Kasumi-1 (cell line): ENCODE measurements around the gene E2F4.

Experiments
- DNase-seq, 2 experiments: peaks; one replicate each; lab custom pipeline; 2025; lab: John Stamatoyannopoulos, UW

E2F4 gene

GRCh38 chr16:67190448-67191399 is 1.2 kb upstream of the E2F4 start:
- no peak for DNase-seq

DNA sequence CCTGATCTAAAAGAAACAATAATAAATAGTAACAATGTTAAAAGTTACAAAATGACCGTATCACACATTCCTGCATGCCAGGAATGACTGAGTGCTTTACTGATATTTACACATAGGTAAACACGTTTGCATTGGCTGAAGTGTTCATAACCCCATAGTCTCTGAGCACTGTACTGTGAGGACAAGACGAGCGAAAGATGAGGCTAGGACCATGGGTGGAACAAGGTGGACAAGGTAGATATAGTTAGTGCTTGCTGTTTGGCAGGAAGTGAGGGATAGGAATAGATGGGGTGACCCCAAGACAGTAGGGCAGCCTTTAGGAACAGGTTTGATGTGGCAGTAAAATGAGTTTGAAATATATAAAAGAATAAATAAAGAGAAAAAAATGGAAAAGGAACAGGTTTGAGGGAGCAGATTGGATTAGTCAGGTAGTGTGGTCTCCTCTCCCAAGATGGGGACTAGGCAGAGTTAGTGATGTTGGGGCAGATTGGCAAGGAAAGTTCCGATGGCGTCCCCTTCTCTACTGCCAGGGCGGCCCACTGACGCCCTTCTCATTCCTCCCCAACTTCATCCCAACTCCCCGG is 452 bp upstream of the E2F4 start:
- no peak for DNase-seq

DNA sequence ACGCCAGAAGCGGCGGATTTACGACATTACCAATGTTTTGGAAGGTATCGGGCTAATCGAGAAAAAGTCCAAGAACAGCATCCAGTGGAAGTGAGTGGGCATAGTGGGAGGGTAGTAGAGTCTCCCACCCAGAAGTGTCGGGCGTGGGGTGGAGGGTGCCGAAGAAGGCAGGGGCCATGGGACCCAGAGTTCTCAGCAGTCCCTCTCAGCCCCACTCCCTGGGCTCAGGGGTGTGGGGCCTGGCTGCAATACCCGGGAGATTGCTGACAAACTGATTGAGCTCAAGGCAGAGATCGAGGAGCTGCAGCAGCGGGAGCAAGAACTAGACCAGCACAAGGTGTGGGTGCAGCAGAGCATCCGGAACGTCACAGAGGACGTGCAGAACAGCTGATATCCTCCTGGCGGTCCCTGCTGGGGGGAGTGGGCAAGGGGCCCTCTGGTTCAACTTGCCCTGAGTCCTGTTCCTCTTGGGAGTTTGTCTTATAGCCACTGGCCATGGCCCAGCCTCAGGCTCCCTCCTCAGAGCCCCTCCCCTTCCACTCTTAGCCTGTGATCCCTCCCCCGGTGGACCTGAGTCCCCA is 916 bp downstream of the E2F4 start:
- DNase-seq: no peak

DNA sequence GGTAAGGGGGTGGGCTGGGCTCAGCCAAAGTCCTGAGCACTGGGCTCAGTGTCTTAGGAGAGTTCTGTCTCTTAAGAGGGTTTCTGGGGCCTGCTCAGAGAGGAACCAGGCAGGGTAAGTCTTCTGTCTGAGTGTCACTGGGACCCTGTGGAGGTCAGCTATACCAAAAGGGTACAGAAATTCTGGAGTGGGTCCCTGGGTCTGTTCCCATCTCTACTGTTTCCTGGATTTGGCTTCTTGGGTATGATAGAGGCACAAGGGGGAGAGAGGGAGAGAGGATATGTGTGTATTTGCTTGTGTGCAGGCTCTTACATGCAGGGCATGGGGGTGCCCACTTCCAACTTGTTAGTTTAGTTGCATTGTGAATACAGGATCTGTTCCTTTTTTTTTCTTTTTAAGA is 1.6 kb downstream of the E2F4 start:
- DNase-seq: no peak

- DNase-seq: no peak
Observed at GRCh38 chr16:67194260-67194659, 2.3 kb downstream of the E2F4 start.

GRCh38 chr16:67195676-67196075 is 3.7 kb downstream of the E2F4 start:
- DNase-seq: no peak

GRCh38 chr16:67196881-67197280 is 4.9 kb downstream of the E2F4 start:
- no peak for DNase-seq

- no peak for DNase-seq
Observed at GRCh38 chr16:67197704-67198103, 5.7 kb downstream of the E2F4 start.

DNA sequence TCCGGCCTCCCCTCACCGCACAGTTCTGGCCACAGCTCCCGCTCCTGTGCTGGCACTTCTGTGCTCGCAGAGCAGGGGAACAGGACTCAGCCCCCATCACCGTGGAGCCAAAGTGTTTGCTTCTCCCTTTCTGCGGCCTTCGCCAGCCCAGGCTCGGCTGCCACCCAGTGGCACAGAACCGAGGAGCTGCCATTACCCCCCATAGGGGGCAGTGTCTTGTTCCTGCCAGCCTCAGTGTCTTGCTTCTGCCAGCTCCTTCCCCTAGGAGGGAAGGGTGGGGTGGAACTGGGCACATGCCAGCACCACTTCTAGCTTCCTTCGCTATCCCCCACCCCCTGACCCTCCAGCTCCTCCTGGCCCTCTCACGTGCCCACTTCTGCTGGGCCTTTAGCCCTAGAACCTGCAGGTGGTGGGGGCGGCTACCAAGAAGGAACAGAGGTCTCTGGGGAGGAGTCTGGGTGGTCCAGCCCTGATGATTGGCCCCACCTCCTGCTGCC is 6.3 kb downstream of the E2F4 start:
- peak; percentile 57 to 64 for DNase-seq

DNA sequence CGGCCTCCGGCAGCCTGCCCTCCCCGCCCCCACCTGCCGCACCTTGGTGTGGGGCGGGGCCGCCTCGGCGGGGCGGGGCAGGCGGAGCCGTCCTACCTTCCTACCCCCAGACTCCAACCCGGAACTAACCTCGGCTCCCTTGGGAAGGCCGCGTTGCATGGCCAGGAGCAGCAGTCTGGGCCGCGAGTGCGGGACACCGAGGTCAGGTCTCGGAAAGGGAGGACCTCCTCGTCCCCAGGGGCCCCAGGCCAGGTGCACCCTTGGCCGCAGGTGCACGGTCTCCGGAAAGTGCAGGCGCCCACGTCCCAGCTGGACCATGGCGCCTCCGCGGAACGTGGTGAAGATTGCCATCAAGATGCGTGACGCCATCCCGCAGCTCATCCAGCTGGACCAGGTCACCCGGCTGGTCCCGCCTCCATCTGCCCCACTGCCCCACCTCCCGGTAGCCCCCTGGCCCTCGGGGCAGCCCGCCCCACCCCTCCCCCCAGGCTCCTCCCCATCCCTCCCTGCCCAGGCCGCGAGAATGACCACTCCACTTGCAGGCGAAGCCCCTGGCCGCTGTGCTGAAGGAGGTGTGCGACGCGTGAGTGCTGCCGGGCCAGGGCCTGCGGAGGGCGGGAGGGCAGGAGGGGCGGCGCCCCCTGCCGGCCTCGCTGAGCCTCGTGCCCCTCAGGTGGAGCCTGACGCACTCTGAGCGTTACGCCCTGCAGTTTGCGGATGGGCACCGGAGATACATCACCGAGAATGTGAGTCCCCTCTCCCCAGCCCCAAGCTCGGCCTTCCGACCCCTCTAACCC is 7.3 kb downstream of the E2F4 start, which contains the start of gene ELMO3:
ELMO3 (plus strand) TSS at position 121 of the 797 bp plus-strand sequence; CDS start at position 317, 196 bp downstream.
- no peak for DNase-seq

DNA sequence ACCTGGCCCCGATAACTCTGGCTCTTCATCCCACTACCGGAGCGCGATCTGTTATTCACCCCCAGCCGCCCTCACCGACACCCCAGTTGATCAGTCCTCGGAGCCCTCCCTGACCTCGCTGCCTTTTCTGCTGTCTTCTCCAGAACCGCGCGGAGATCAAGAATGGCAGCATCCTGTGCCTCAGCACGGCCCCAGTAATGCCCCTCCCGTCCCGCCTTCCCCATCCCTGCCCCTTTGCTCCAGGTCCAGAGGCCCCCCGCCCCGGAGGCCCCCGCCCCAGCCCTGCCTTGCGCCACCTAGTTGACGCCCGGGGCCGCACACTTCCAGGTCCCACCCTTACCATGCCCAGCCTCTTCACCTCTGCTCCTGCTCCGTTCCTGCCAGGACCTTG is 7.8 kb downstream of the E2F4 start:
- no peak for DNase-seq

DNA sequence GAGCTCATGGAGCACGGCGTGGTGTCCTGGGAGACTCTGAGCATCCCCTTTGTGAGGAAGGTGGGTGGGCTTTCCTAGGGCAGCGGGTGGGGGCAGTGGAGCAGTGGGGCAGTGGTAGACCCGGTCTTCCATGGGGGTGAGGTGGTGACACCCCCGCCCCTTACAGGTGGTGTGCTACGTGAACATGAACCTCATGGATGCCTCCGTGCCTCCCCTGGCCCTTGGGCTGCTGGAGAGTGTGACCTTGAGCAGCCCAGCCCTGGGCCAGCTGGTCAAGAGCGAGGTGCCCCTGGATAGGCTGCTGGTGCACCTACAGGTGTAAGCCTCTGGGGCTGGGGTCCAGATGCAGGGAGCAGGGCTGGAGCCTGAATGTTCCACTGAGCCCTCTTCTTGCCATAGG is 8.5 kb downstream of the E2F4 start:
- DNase-seq: no peak

- DNase-seq: no peak
Observed at GRCh38 chr16:67201411-67202345, 9.7 kb downstream of the E2F4 start.

GRCh38 chr16:67202426-67202825 is 10.5 kb downstream of the E2F4 start:
- no peak for DNase-seq

GRCh38 chr16:67202956-67203493 is 11.1 kb downstream of the E2F4 start:
- no peak for DNase-seq

DNA sequence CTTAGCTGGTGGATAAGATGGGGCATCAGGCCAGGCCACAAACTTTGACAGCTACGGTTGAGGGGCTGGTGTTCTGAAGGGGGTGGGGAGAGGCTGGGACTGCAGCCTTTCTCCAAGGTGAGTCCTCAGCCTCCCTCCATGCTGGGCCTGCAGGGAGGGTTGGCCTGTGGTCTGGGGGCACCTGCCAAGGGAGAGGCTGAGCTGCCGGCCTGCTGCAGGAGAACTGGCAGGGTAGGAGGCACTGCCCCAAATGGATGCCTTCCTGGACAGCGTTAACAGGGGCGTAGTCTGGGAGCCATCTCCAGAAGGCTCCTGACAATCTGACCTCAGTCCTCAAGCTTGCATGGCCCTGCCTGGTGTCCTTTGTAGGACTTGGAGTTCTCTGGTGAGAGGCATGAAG is 12.1 kb downstream of the E2F4 start:
- DNase-seq: no peak

DNA sequence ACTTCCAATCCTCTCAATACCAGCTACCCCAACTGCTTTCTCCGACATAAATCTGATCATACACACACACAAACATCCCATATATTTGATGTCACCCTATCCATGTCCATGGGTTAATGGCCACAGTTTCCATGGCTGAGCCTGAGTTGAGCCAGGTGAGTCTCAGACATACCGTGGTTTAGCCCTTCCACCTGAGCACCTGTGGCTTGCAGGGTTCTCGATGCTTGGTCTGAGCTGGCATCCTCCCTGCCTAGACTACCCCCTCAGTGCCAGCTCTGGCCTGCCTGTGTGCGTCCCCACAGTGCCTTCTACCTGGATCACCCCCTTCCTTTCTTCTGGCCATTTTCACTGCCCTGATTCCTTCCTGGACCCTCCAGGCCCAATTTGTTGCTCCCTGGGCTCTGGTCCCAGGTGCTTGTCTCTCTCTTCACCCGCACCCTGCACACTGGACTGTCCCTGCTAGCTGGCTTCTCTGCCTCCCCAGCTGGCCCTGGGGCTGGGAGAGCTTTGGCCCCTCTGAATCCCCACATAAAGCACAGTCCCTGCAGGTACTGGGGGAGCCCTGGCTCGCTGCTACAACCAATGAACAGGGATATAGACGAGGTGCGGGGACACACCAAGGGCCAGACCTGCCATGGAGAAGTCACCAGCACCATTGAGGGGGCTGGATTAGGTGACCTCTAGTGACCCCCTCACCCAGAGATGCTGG is 14.3 kb downstream of the E2F4 start:
- DNase-seq: no peak

GRCh38 chr16:67206838-67207248 is 14.9 kb downstream of the E2F4 start:
- no peak for DNase-seq

DNA sequence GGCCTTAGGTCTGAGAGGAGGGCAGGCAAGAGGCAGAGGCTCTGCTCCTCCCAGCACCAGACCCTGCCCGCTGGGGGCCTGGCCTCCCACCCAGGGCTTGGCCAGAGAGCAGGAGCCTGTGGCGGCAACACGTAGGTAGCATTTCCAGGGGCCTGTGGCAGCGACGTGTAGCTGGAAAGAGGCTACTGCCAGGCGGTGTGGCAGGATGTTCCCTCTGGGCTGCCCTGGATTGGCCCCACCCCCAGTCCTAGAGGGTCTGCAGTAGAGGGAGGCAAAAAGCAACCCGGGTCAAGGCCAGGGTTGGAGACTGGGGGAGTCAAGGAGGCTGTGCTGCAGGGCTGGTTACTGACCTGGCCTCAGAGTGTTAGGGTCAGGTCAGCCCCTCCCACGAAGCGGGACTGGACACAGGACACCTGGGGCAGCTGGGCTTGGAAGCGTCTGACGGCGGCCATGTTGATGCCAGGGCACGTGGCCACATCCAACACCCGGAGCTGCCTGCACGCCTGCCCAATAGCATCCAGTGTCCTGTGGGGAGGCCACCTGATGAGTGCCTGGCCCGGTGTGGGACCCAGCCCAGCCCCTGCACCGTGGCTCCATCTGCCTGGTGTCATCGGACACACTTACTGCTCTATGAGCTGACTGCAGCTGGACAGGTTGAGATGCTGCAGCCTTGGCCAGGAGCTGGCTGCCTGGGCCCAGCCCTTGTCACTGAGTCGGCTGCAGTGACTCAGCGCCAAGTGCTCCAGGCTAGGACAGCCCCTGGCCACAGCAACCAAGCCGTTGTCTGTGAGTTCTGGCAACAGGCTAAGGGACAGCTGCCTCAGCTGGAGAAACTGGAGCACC is 15.5 kb downstream of the E2F4 start:
- no peak for DNase-seq
